SK-N-SH (cell line): ENCODE results near the gene RNF111.

ENCODE experiments used
- CHD2 ChIP-seq: fragments of 150-350 bp; IDR thresholded peaks from 2 replicates; pipeline ENCODE4 v1.6.1; 2018; ENCODE audit warnings: low read length; ENCODE audit not compliant: partially characterized antibody
- EZH2phosphoT487 ChIP-seq: fragments of 200-600 bp; sonication (generic); IDR thresholded peaks from 2 replicates; pipeline ENCODE4 v1.6.1; 2017; ENCODE audit warnings: low read depth, mixed run types, mild to moderate bottlenecking, antibody characterized with exemption, moderate library complexity, borderline replicate concordance
- POLR2AphosphoS5 ChIP-seq: IDR thresholded peaks from 2 replicates; pipeline ENCODE4 v1.6.1; 2012; ENCODE audit warnings: low read depth, low read length
- SMC3 ChIP-seq: IDR thresholded peaks from 2 replicates; pipeline ENCODE4 v1.6.1; 2012; ENCODE audit warnings: low read depth, low read length, improper control_type of control experiment
- ZBTB33 ChIP-seq: IDR thresholded peaks from 2 replicates; pipeline ENCODE4 v1.4.0; 2012; ENCODE audit warnings: low read depth, borderline replicate concordance
- TF ChIP-seq, protein P1 (sequence below): fragments of 200-600 bp; sonication (generic); IDR thresholded peaks from 2 replicates; pipeline ENCODE4 v1.6.1; 2017; ENCODE audit warnings: antibody characterized with exemption, mild to moderate bottlenecking, moderate library complexity
- TF ChIP-seq, protein P2 (sequence below): IDR thresholded peaks from 2 replicates; pipeline ENCODE4 v1.6.1; 2012; ENCODE audit warnings: mild to moderate bottlenecking, low read depth, low read length, moderate library complexity

DNA sequence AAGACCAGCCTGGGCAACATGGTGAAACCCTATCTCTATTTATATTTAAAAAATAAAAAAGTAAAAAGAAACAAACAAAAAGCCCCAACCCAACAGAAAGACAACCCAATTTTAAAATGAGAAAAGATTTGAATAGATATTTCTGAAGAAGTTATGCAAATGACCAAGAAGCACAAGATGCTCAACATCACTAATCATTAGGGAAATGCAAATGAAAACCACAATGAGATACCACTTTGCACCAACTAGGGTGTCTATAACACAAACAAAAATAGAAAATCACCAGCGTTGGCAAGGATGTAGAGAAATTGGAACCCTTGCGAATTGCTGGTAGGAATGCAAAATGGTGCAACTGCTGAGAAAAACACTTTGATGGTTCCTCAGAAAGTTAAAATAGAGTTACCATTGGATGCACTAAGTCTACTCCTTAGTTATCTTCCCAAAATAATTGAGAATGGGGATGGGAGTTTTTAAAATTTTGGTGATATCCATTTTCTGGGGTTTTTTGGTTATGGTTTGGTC lies 71.7 kb downstream of the RNF111 start:
- TF ChIP-seq ZBTB33 (no peak), SMC3 (no peak), CHD2 (no peak), POLR2AphosphoS5 (no peak), EZH2phosphoT487 (no peak)
- TF ChIP-seq, protein P1, sequence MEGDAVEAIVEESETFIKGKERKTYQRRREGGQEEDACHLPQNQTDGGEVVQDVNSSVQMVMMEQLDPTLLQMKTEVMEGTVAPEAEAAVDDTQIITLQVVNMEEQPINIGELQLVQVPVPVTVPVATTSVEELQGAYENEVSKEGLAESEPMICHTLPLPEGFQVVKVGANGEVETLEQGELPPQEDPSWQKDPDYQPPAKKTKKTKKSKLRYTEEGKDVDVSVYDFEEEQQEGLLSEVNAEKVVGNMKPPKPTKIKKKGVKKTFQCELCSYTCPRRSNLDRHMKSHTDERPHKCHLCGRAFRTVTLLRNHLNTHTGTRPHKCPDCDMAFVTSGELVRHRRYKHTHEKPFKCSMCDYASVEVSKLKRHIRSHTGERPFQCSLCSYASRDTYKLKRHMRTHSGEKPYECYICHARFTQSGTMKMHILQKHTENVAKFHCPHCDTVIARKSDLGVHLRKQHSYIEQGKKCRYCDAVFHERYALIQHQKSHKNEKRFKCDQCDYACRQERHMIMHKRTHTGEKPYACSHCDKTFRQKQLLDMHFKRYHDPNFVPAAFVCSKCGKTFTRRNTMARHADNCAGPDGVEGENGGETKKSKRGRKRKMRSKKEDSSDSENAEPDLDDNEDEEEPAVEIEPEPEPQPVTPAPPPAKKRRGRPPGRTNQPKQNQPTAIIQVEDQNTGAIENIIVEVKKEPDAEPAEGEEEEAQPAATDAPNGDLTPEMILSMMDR = no peak
- TF ChIP-seq, protein P2, sequence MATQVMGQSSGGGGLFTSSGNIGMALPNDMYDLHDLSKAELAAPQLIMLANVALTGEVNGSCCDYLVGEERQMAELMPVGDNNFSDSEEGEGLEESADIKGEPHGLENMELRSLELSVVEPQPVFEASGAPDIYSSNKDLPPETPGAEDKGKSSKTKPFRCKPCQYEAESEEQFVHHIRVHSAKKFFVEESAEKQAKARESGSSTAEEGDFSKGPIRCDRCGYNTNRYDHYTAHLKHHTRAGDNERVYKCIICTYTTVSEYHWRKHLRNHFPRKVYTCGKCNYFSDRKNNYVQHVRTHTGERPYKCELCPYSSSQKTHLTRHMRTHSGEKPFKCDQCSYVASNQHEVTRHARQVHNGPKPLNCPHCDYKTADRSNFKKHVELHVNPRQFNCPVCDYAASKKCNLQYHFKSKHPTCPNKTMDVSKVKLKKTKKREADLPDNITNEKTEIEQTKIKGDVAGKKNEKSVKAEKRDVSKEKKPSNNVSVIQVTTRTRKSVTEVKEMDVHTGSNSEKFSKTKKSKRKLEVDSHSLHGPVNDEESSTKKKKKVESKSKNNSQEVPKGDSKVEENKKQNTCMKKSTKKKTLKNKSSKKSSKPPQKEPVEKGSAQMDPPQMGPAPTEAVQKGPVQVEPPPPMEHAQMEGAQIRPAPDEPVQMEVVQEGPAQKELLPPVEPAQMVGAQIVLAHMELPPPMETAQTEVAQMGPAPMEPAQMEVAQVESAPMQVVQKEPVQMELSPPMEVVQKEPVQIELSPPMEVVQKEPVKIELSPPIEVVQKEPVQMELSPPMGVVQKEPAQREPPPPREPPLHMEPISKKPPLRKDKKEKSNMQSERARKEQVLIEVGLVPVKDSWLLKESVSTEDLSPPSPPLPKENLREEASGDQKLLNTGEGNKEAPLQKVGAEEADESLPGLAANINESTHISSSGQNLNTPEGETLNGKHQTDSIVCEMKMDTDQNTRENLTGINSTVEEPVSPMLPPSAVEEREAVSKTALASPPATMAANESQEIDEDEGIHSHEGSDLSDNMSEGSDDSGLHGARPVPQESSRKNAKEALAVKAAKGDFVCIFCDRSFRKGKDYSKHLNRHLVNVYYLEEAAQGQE = no peak
